ENCODE results near the gene ARHGEF16. TPM values are rescaled to one million over a fixed set of nuclear protein-coding genes. Genes with fewer than 3 reads are reported as not detected.
A peak's percentile ranks its signal among the peaks of the same experiment; 100 is the strongest.

Gene ARHGEF16
- total and polyA plus RNA-seq, 11 donors, result 0.31 to 1.4 (median 0.51) TPM

DNA sequence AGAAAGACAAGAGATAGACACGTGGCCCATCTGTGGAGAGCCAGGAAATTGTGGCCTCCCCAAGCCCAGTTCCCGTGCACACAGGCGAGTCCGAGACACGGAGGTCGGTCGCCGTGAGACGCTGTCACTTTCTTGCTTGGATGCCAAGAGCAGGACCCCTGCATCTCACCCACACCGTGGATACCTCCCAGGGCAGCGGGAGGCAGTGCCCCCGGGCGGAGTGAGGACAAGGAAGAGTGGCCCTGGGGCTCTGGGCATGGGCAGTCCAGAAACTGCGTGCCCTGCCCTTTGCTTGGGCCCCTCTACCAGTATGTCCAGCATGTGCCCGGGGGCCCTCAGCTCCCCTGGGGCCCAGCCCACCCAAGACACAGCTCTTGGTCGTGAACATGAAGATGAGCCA lies 24.7 kb upstream of the ARHGEF16 start:
- intact Hi-C loops (cut with DNase I), result loop anchor here in 9 of 10 donors (5.0 to 10.0 kb wide), 5 partner anchors 367 to 1015 kb away; partner anchors contain the start of gene PEX10 (in 5 of the 9)
- no peak overlapping the region for H3K27ac ChIP-seq
- DNase-seq (peak in 2 of 5 donors; percentile 13 to 64), ATAC-seq (no peak)
- TF ChIP-seq, protein P1, sequence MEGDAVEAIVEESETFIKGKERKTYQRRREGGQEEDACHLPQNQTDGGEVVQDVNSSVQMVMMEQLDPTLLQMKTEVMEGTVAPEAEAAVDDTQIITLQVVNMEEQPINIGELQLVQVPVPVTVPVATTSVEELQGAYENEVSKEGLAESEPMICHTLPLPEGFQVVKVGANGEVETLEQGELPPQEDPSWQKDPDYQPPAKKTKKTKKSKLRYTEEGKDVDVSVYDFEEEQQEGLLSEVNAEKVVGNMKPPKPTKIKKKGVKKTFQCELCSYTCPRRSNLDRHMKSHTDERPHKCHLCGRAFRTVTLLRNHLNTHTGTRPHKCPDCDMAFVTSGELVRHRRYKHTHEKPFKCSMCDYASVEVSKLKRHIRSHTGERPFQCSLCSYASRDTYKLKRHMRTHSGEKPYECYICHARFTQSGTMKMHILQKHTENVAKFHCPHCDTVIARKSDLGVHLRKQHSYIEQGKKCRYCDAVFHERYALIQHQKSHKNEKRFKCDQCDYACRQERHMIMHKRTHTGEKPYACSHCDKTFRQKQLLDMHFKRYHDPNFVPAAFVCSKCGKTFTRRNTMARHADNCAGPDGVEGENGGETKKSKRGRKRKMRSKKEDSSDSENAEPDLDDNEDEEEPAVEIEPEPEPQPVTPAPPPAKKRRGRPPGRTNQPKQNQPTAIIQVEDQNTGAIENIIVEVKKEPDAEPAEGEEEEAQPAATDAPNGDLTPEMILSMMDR (IDR thresholded peaks at IDR 0.05), result no peak
- peaks cover 0 to 1% (median under 1%) of the 10 kb centered on the region in 12 donors for H3K4me1 ChIP-seq
- peaks cover 0 to 39% (median 10%) of the 10 kb centered on the region in 9 donors for H3K36me3 ChIP-seq
- no peak overlapping the region for H3K4me3 ChIP-seq
- WGBS, 4 donors, result 81 to 89% (median 87%) methylated on average over 16 of the region's 16 CpGs
- H3K27me3 ChIP-seq, result no peaks in the 10 kb centered on the region
- H3K9me3 ChIP-seq, result no peaks in the 10 kb centered on the region

DNA sequence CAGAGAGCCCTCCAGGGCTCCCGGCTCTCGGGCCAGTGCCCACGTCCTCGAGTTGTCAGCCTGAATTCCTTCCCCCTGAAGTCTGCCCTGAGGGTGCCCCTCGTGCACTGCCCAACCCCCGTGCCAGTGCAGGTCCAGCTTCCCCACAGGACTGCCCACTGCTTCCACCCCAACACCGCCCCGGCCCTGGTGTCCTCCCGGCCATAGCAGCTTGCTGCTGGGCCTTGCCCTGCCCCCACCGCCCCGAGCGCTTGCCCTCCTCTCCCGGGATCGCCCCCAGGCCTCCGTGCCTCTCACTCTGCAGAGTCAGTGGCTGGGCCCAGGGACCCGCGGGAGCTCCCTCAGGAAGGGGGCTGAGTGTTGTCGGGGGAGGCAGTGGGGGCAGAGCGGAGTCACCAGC lies 24.1 kb upstream of the ARHGEF16 start:
- DNase-seq (peak in 2 of 5 donors; percentile 23 to 54), ATAC-seq (no peak)
- H3K4me3 ChIP-seq, result no peak overlapping the region
- no peak overlapping the region for H3K27ac ChIP-seq
- WGBS, 4 donors, result 81 to 90% (median 82%) methylated on average over 18 to 19 of the region's 19 CpGs
- H3K9me3 ChIP-seq, result no peaks in the 10 kb centered on the region
- no peak for TF ChIP-seq POLR2A (IDR thresholded peaks at IDR 0.05)
- TF ChIP-seq, protein P1 (IDR thresholded peaks at IDR 0.05), result no peak
- intact Hi-C loops (cut with DNase I), result loop anchor here in 1 of 10 donors (5.0 kb wide), 1 partner anchor 368 kb away; no protein-coding TSS in a partner anchor
- no peaks in the 10 kb centered on the region for H3K27me3 ChIP-seq
- no peaks in the 10 kb centered on the region for H3K4me1 ChIP-seq
- peaks cover 0 to 39% (median 10%) of the 10 kb centered on the region in 9 donors for H3K36me3 ChIP-seq

DNA sequence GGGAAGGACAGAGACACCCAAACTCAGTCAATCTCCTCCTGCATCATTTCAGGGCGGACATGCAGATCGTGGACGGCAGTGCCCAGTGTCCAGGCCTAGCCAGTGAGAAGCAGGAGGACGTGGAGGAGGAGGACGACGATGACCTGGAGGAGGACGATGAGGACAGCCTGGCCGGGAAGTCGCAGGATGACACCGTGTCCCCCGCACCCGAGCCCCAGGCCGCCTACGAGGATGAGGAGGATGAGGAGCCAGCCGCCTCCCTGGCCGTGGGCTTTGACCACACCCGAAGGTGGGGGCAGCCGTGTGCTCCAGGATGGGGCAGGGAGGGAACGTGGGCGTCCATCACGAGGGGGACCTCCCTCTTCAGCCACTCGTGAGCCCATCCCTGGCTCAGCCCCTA lies 23.6 kb upstream of the ARHGEF16 start:
- TF ChIP-seq, protein P1 (IDR thresholded peaks at IDR 0.05), result no peak
- no peak for TF ChIP-seq POLR2A (IDR thresholded peaks at IDR 0.05)
- Histone ChIP-seq H3K4me1 (no peaks in the 10 kb centered on the region), H3K4me3 (no peak overlapping the region), H3K9me3 (no peaks in the 10 kb centered on the region), H3K27me3 (no peaks in the 10 kb centered on the region), H3K36me3 (peaks cover 0 to 39% (median 10%) of the 10 kb centered on the region in 9 donors), H3K27ac (no peak overlapping the region)
- DNase-seq (peak in 2 of 5 donors; percentile 20 to 60), ATAC-seq (no peak)
- intact Hi-C loops (cut with DNase I), result loop anchor here in 1 of 10 donors (5.0 kb wide), 1 partner anchor 369 kb away; no protein-coding TSS in a partner anchor
- WGBS, 4 donors, result 71 to 80% (median 75%) methylated on average over 19 to 22 of the region's 22 CpGs

DNA sequence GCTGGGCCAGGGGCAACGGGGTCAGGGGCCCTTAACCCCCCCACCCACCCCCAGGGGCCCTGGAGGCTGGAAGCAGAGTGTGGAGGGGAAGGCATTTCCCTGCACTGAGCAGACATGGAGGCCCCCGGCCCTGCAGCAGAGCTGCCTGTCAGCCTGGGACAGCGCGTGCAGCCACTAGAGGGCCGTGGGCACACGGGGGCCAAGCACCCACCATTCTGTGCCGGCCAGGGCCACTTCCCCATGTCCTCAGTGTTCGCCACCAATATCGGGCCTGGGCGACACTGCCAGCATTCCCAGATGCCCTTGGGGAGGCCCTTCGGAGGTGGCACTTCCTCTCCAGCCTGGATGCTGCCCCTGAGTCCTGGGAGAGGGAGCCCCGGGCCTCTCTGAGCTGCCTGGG lies 23.2 kb upstream of the ARHGEF16 start:
- H3K4me1 ChIP-seq, result no peaks in the 10 kb centered on the region
- DNase-seq, result peak in 2 of 5 donors; percentile 14 to 43
- H3K9me3 ChIP-seq, result no peaks in the 10 kb centered on the region
- 56 to 65% (median 59%) methylated on average over 7 to 12 of the region's 12 CpGs for WGBS, 4 donors
- peaks cover 0 to 35% (median 7%) of the 10 kb centered on the region in 9 donors for H3K36me3 ChIP-seq
- H3K27ac ChIP-seq, result no peak overlapping the region
- intact Hi-C loops (cut with DNase I), result loop anchor here in 1 of 10 donors (5.0 kb wide), 1 partner anchor 369 kb away; no protein-coding TSS in a partner anchor
- ATAC-seq, result no peak
- TF ChIP-seq, protein P1 (IDR thresholded peaks at IDR 0.05), result no peak
- TF ChIP-seq POLR2A (IDR thresholded peaks at IDR 0.05), result no peak
- no peaks in the 10 kb centered on the region for H3K27me3 ChIP-seq
- no peak overlapping the region for H3K4me3 ChIP-seq

Measured in heart left ventricle (tissue), 16 donors.